Left ventricle myocardium inferior (tissue), 1 donor: ENCODE data around the gene NCS1. TPM values are rescaled to one million over a fixed set of nuclear protein-coding genes. Genes with fewer than 3 reads are reported as not detected.
"Not testable (repeated sequence)": the region's sequence is repeated elsewhere in the genome, so short reads cannot be mapped to it uniquely, and the experiment has no call there.

Source experiments
- DNase-seq: peaks from one replicate; pipeline ENCODE4 v3.0.0-alpha.2; 2020
- H3K27ac ChIP-seq: fragments of 200-600 bp; replicated peaks from 2 replicates; pipeline ENCODE4 v1.8.0; 2021
- H3K27me3 ChIP-seq: fragments of 200-600 bp; 2 replicates; pipeline ENCODE4 v1.8.0; 2021; ENCODE audit warnings: low read depth
- H3K36me3 ChIP-seq: fragments of 200-600 bp; 2 replicates; pipeline ENCODE4 v1.8.0; 2021
- H3K4me1 ChIP-seq: fragments of 200-600 bp; 2 replicates; pipeline ENCODE4 v1.8.0; 2021
- H3K4me3 ChIP-seq: fragments of 200-600 bp; 2 replicates; pipeline ENCODE4 v1.8.0; 2021; ENCODE audit warnings: mild to moderate bottlenecking, moderate library complexity
- H3K9me3 ChIP-seq: fragments of 200-600 bp; replicated peaks from 2 replicates; pipeline ENCODE4 v1.8.0; 2021
- intact Hi-C: fragments of 100-400 bp; cut with micrococcal nuclease; formaldehyde crosslinking; loops from one replicate; pipeline ENCODE4 v1.11.0; 2022
- total RNA-seq: library from RNA; stranded (reverse); fragmentation: NEBNext Ultra II Directional; extraction: Animal tissue kit (Norgen Biotek cat#: 25700); gene quantifications from one replicate; pipeline ENCODE4 v1.2.1, GENCODE V29; 2021
- TF ChIP-seq, protein P1 (sequence below): fragments of 200-600 bp; IDR thresholded peaks from 2 replicates; pipeline ENCODE4 v1.8.0; 2021; ENCODE audit warnings: antibody characterized with exemption, mild to moderate bottlenecking, borderline replicate concordance
- donor health status: DM: no; HTN: yes; CAD: no; lungs with severe emphysema.

Gene NCS1
- total RNA-seq, 1 donor from 2014 or later = 6.1 TPM

- Histone ChIP-seq H3K36me3 (no peaks in the 10 kb centered on the region), H3K27me3 (peaks cover 8% of the 10 kb centered on the region), H3K9me3 (no peaks in the 10 kb centered on the region), H3K27ac (no peak overlapping the region), H3K4me1 (peaks cover 27% of the 10 kb centered on the region), H3K4me3 (no peak overlapping the region)
- DNase-seq = no peak
- TF ChIP-seq, protein P1, sequence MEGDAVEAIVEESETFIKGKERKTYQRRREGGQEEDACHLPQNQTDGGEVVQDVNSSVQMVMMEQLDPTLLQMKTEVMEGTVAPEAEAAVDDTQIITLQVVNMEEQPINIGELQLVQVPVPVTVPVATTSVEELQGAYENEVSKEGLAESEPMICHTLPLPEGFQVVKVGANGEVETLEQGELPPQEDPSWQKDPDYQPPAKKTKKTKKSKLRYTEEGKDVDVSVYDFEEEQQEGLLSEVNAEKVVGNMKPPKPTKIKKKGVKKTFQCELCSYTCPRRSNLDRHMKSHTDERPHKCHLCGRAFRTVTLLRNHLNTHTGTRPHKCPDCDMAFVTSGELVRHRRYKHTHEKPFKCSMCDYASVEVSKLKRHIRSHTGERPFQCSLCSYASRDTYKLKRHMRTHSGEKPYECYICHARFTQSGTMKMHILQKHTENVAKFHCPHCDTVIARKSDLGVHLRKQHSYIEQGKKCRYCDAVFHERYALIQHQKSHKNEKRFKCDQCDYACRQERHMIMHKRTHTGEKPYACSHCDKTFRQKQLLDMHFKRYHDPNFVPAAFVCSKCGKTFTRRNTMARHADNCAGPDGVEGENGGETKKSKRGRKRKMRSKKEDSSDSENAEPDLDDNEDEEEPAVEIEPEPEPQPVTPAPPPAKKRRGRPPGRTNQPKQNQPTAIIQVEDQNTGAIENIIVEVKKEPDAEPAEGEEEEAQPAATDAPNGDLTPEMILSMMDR = no peak
- intact Hi-C loops = no loop called here
These were observed 103.0 kb downstream of the NCS1 start for GRCh38 chr9:130275156-130275555.

- no peaks in the 10 kb centered on the region for H3K9me3 ChIP-seq
- DNase-seq = no peak
- peaks cover 8% of the 10 kb centered on the region for H3K27me3 ChIP-seq
- peaks cover 18% of the 10 kb centered on the region for H3K4me1 ChIP-seq
- TF ChIP-seq, protein P1 = no peak
- intact Hi-C loops = no loop called here
- no peak overlapping the region for H3K27ac ChIP-seq
- H3K36me3 ChIP-seq = no peaks in the 10 kb centered on the region
- H3K4me3 ChIP-seq = no peak overlapping the region
These were observed 103.9 kb downstream of the NCS1 start for GRCh38 chr9:130276121-130276520.

GRCh38 chr9:130276955-130277354, 104.8 kb downstream of the NCS1 start:
- intact Hi-C loops = no loop called here
- H3K4me3 ChIP-seq = no peak overlapping the region
- peaks cover 18% of the 10 kb centered on the region for H3K4me1 ChIP-seq
- no peaks in the 10 kb centered on the region for H3K36me3 ChIP-seq
- TF ChIP-seq, protein P1 = no peak
- no peak overlapping the region for H3K27ac ChIP-seq
- no peak for DNase-seq
- no peaks in the 10 kb centered on the region for H3K9me3 ChIP-seq
- peaks cover 8% of the 10 kb centered on the region for H3K27me3 ChIP-seq

- DNase-seq, H3K36me3 ChIP-seq, intact Hi-C loops, H3K27ac ChIP-seq, H3K27me3 ChIP-seq, H3K4me3 ChIP-seq, H3K9me3 ChIP-seq: not testable (repeated sequence)
- peaks cover 21% of the 10 kb centered on the region for H3K4me1 ChIP-seq
These were observed 105.3 kb downstream of the NCS1 start for GRCh38 chr9:130277525-130277924.

- Histone ChIP-seq H3K36me3 (no peaks in the 10 kb centered on the region), H3K4me3 (no peak overlapping the region), H3K9me3 (no peaks in the 10 kb centered on the region), H3K27me3 (peaks cover 32% of the 10 kb centered on the region), H3K4me1 (peaks cover 55% of the 10 kb centered on the region), H3K27ac (no peak overlapping the region)
- no peak for DNase-seq
- TF ChIP-seq, protein P1 = no peak
- intact Hi-C loops = no loop called here
These were observed 111.5 kb downstream of the NCS1 start for GRCh38 chr9:130283539-130284248.

GRCh38 chr9:130284249-130284625, 112.0 kb downstream of the NCS1 start:
- Histone ChIP-seq H3K9me3 (no peaks in the 10 kb centered on the region), H3K4me3 (no peak overlapping the region), H3K27me3 (peaks cover 38% of the 10 kb centered on the region), H3K36me3 (no peaks in the 10 kb centered on the region), H3K4me1 (peaks cover 61% of the 10 kb centered on the region), H3K27ac (no peak overlapping the region)
- intact Hi-C loops = no loop called here
- no peak for DNase-seq
- TF ChIP-seq, protein P1 = no peak
